Dedifferentiated amniotic fluid mesenchymal stem cell (primary cell): ENCODE data around the gene NUP155.
A peak's percentile ranks its signal among the peaks of the same experiment; 100 is the strongest.
"Not testable (repeated sequence)": the region's sequence is repeated elsewhere in the genome, so short reads cannot be mapped to it uniquely, and the experiment has no call there.

Source experiments
- DNase-seq: peaks from one replicate; pipeline ENCODE4 v3.0.0-alpha.2; 2016; ENCODE audit errors: extremely low spot score

Gene NUP155

GRCh38 chr5:37370864-37371726 lies at the start of gene NUP155:
Gene NUP155, minus strand, starts transcription at chr5:37371106. Its CDS starts 129 bp downstream, at chr5:37370977.
- peak; percentile 95 for DNase-seq

GRCh38 chr5:37417347-37417746 lies 46.4 kb upstream of the NUP155 start:
- DNase-seq: no peak

GRCh38 chr5:37415456-37415855 lies 44.5 kb upstream of the NUP155 start:
- not testable (repeated sequence) for DNase-seq

GRCh38 chr5:37412515-37412914 lies 41.6 kb upstream of the NUP155 start:
- no peak for DNase-seq

GRCh38 chr5:37400501-37400900 lies 29.6 kb upstream of the NUP155 start:
- DNase-seq: no peak

GRCh38 chr5:37396352-37396751 lies 25.4 kb upstream of the NUP155 start:
- DNase-seq: no peak

GRCh38 chr5:37391591-37391990 lies 20.7 kb upstream of the NUP155 start:
- DNase-seq: no peak

- peak; percentile 57 for DNase-seq
These were observed 8.3 kb upstream of the NUP155 start, which contains the start of gene WDR70 for GRCh38 chr5:37379100-37379628. Gene WDR70, plus strand, starts transcription at chr5:37379318. Its CDS starts 50 bp downstream, at chr5:37379368.

GRCh38 chr5:37378066-37378465 lies 7.2 kb upstream of the NUP155 start:
- not testable (repeated sequence) for DNase-seq

- DNase-seq: no peak
These were observed 4.2 kb upstream of the NUP155 start for GRCh38 chr5:37375091-37375490.

GRCh38 chr5:37370550-37370863 lies 399 bp downstream of the NUP155 start:
- DNase-seq: no peak

- no peak for DNase-seq
These were observed 15.7 kb downstream of the NUP155 start for GRCh38 chr5:37355161-37355560.

- DNase-seq: not testable (repeated sequence)
These were observed 28.2 kb downstream of the NUP155 start for GRCh38 chr5:37342741-37343140.

GRCh38 chr5:37334754-37335153 lies 36.2 kb downstream of the NUP155 start:
- not testable (repeated sequence) for DNase-seq

GRCh38 chr5:37326536-37326935 lies 44.4 kb downstream of the NUP155 start:
- no peak for DNase-seq

- no peak for DNase-seq
These were observed 47.3 kb downstream of the NUP155 start for GRCh38 chr5:37323607-37324006.

- peak; percentile 13 for DNase-seq
These were observed 51.7 kb downstream of the NUP155 start for GRCh38 chr5:37319037-37319782.

GRCh38 chr5:37316027-37316426 lies 54.9 kb downstream of the NUP155 start:
- no peak for DNase-seq

GRCh38 chr5:37310360-37310759 lies 60.5 kb downstream of the NUP155 start:
- no peak for DNase-seq

GRCh38 chr5:37308793-37309192 lies 62.1 kb downstream of the NUP155 start:
- DNase-seq: no peak

GRCh38 chr5:37304888-37305287 lies 66.0 kb downstream of the NUP155 start:
- DNase-seq: no peak

GRCh38 chr5:37296313-37296712 lies 74.6 kb downstream of the NUP155 start:
- not testable (repeated sequence) for DNase-seq
